H1 (cell line): ENCODE data around the gene TMEM115. TPM values are rescaled to one million over a fixed set of nuclear protein-coding genes. Genes with fewer than 3 reads are reported as not detected.

Experiments
- CTCF ChIA-PET: fragments of 300-600 bp; sonication (Branson Sonifier 250); formaldehyde crosslinking; loops from one replicate; lab custom pipeline; 2021; ENCODE audit not compliant: partially characterized antibody; lab: Charles Lee
- POLR2A ChIA-PET: fragments of 300-600 bp; sonication (Branson Sonifier 250); formaldehyde crosslinking; loops from one replicate; lab custom pipeline; 2021; ENCODE audit warnings: inconsistent platforms; ENCODE audit not compliant: partially characterized antibody; lab: Charles Lee
- DNase-seq, 2 experiments: peaks; one replicate each; pipeline versions ENCODE4 v3.0.0 to v3.0.0-alpha.2; 2010 to 2022; ENCODE audit warnings: low spot score in 2 of 2, low read depth in 1 of 2, mixed read lengths in 1 of 2
- FAIRE-seq: peaks from 2 replicates; lab custom pipeline; 2011; peaks lifted over from hg19 to GRCh38; lab: Jason Lieb, UNC
- H2AFZ ChIP-seq: 2 replicates; pipeline ENCODE4 v1.8.1; 2012; ENCODE audit warnings: low read length, inconsistent platforms
- H2AK5ac ChIP-seq: 2 replicates; pipeline ENCODE4 v1.6.1; 2013; ENCODE audit warnings: low read depth, low read length
- H2BK120ac ChIP-seq: replicated peaks from 2 replicates; pipeline ENCODE3; 2013; ENCODE audit warnings: low read depth, low read length, inconsistent platforms
- H2BK12ac ChIP-seq: 2 replicates; pipeline ENCODE4 v1.6.1; 2013; ENCODE audit warnings: low read depth, low read length
- H2BK15ac ChIP-seq: 2 replicates; pipeline ENCODE4 v1.6.1; 2013; ENCODE audit warnings: low read length
- H2BK20ac ChIP-seq: 2 replicates; pipeline ENCODE4 v1.6.1; 2013; ENCODE audit warnings: low read length
- H2BK5ac ChIP-seq: 2 replicates; pipeline ENCODE4 v1.6.1; 2013; ENCODE audit warnings: low read depth, low read length
- H3K14ac ChIP-seq: 2 replicates; pipeline ENCODE4 v1.6.1; 2013; ENCODE audit warnings: inconsistent platforms; ENCODE audit not compliant: insufficient read length
- H3K18ac ChIP-seq: 2 replicates; pipeline ENCODE4 v1.6.1; 2013; ENCODE audit warnings: low read length; ENCODE audit errors: extremely low read depth
- H3K23ac ChIP-seq: 2 replicates; pipeline ENCODE4 v1.6.1; 2013; ENCODE audit warnings: inconsistent platforms; ENCODE audit not compliant: insufficient read length
- H3K23me2 ChIP-seq: 2 replicates; pipeline ENCODE4 v1.6.1; 2013; ENCODE audit warnings: low read depth, low read length
- H3K27ac ChIP-seq: 2 replicates; pipeline ENCODE4 v1.6.1; 2011; ENCODE audit warnings: low read depth, low read length, inconsistent platforms
- H3K27me3 ChIP-seq, 4 experiments: replicated peaks in 1 of 4; 1 replicate in 1 of 4; 2 replicates in 3 of 4; pipeline versions ENCODE4 v1.6.1 to v1.8.1; 2011 to 2013; ENCODE audit warnings: low read length in 3 of 4, mild to moderate bottlenecking in 3 of 4, inconsistent platforms in 2 of 4, mixed read lengths in 2 of 4, moderate library complexity in 1 of 4; ENCODE audit not compliant: control insufficient read depth in 3 of 4, insufficient read depth in 3 of 4; ENCODE audit errors: extremely low read depth in 1 of 4
- H3K36me3 ChIP-seq, 4 experiments: 2 replicates each; pipeline versions ENCODE4 v1.6.1 to v1.8.1; 2011 to 2013; ENCODE audit warnings: mild to moderate bottlenecking in 4 of 4, low read length in 3 of 4, moderate library complexity in 2 of 4, control low read depth in 1 of 4, inconsistent platforms in 1 of 4; ENCODE audit not compliant: insufficient read depth in 4 of 4, control insufficient read depth in 2 of 4
- H3K4ac ChIP-seq: replicated peaks from 2 replicates; pipeline ENCODE3; 2013; ENCODE audit warnings: low read length, low read depth, mixed read lengths, inconsistent platforms; ENCODE audit not compliant: insufficient read length
- H3K4me1 ChIP-seq, 4 experiments: replicated peaks in 1 of 4; 1 replicate in 1 of 4; 2 replicates in 3 of 4; pipeline versions ENCODE4 v1.6.1 to v1.8.1; 2011 to 2013; ENCODE audit warnings: low read length in 3 of 4, inconsistent platforms in 2 of 4, mixed read lengths in 1 of 4; ENCODE audit not compliant: insufficient read depth in 4 of 4, control insufficient read depth in 3 of 4
- H3K4me2 ChIP-seq, 2 experiments: 2 replicates each; pipeline versions ENCODE4 v1.6.1 to v1.8.1; 2011 to 2013; ENCODE audit warnings: low read depth in 2 of 2, low read length in 2 of 2, control low read depth in 1 of 2, inconsistent platforms in 1 of 2, mild to moderate bottlenecking in 1 of 2; ENCODE audit not compliant: insufficient read depth in 1 of 2
- H3K4me3 ChIP-seq, 4 experiments: fragments of 200-600, 300-600 bp in 1 of 4; sonication (generic), shearing (Covaris generic), sonication (Bioruptor Twin) in 1 of 4; 2 replicates each; pipeline versions ENCODE4 v1.5.1 to v1.8.1; 2011 to 2016; ENCODE audit warnings: low read length in 4 of 4, low read depth in 3 of 4, control low read depth in 2 of 4, inconsistent platforms in 2 of 4, mild to moderate bottlenecking in 2 of 4, mixed read lengths in 1 of 4, moderate library complexity in 1 of 4; ENCODE audit not compliant: insufficient read depth in 2 of 4; ENCODE audit errors: extremely low read depth in 1 of 4
- H3K56ac ChIP-seq: replicated peaks from 2 replicates; pipeline ENCODE3; 2013; ENCODE audit warnings: low read depth, mild to moderate bottlenecking, mixed read lengths, low read length, inconsistent platforms; ENCODE audit not compliant: insufficient read length
- H3K79me1 ChIP-seq: 2 replicates; pipeline ENCODE4 v1.6.1; 2013; ENCODE audit warnings: low read depth, low read length, control low read depth
- H3K79me2 ChIP-seq, 2 experiments: 2 replicates each; pipeline versions ENCODE4 v1.6.1 to v1.8.1; 2012 to 2013; ENCODE audit warnings: low read length in 2 of 2, mild to moderate bottlenecking in 2 of 2, inconsistent platforms in 1 of 2; ENCODE audit not compliant: insufficient read depth in 2 of 2, control insufficient read depth in 1 of 2
- H3K9ac ChIP-seq, 4 experiments: replicated peaks in 1 of 4; 1 replicate in 1 of 4; 2 replicates in 3 of 4; pipeline versions ENCODE4 v1.6.1 to v1.8.1; 2011 to 2013; ENCODE audit warnings: low read depth in 3 of 4, low read length in 3 of 4, control low read depth in 2 of 4, mild to moderate bottlenecking in 2 of 4, moderate library complexity in 2 of 4, inconsistent platforms in 1 of 4; ENCODE audit errors: extremely low read depth in 1 of 4
- H3K9me3 ChIP-seq, 2 experiments: 2 replicates each; pipeline versions ENCODE4 v1.6.1 to v1.8.1; 2012 to 2013; ENCODE audit warnings: mild to moderate bottlenecking in 2 of 2, moderate library complexity in 2 of 2, control low read depth in 1 of 2, inconsistent platforms in 1 of 2, low read depth in 1 of 2, low read length in 1 of 2, mixed read lengths in 1 of 2; ENCODE audit not compliant: insufficient read depth in 2 of 2
- H4K20me1 ChIP-seq, 2 experiments: replicated peaks in 1 of 2; 2 replicates each; pipeline versions ENCODE3 to v1.8.1; 2011 to 2013; ENCODE audit warnings: inconsistent platforms in 2 of 2, low read length in 2 of 2, mild to moderate bottlenecking in 1 of 2; ENCODE audit not compliant: insufficient read depth in 2 of 2, control insufficient read depth in 1 of 2
- H4K5ac ChIP-seq: 2 replicates; pipeline ENCODE4 v1.6.1; 2013; ENCODE audit warnings: low read length, low read depth, mixed read lengths, inconsistent platforms; ENCODE audit not compliant: insufficient read length
- H4K8ac ChIP-seq: 2 replicates; pipeline ENCODE4 v1.8.0; 2013; ENCODE audit warnings: mild to moderate bottlenecking, moderate library complexity, low read length, inconsistent platforms; ENCODE audit not compliant: insufficient read depth; ENCODE audit errors: extremely low read depth
- H4K91ac ChIP-seq: replicated peaks from 2 replicates; pipeline ENCODE3; 2013; ENCODE audit warnings: low read length, mixed read lengths, inconsistent platforms; ENCODE audit not compliant: insufficient read length
- ASH2L ChIP-seq: fragments of 200-600, 300-600 bp; sonication (generic); IDR thresholded peaks from one replicate; pipeline ENCODE4 v1.7.1; 2017; ENCODE audit warnings: low read length
- CHD1 ChIP-seq: IDR thresholded peaks from 2 replicates; pipeline ENCODE4 v1.6.1; 2012; ENCODE audit warnings: low read depth, low read length, improper control_type of control experiment
- GTF2F1 ChIP-seq: IDR thresholded peaks from 2 replicates; pipeline ENCODE4 v1.6.1; 2012; ENCODE audit warnings: low read depth, low read length, improper control_type of control experiment, borderline replicate concordance
- JUND ChIP-seq: IDR thresholded peaks from 2 replicates; pipeline ENCODE4 v1.6.1; 2011; ENCODE audit warnings: mild to moderate bottlenecking, improper control_type of control experiment, low read length
- KDM1A ChIP-seq: fragments of 200-600, 300-600 bp; sonication (generic); IDR thresholded peaks from 2 replicates; pipeline ENCODE4 v1.7.1; 2016; ENCODE audit warnings: mild to moderate bottlenecking, low read length, borderline replicate concordance
- MAFK ChIP-seq: IDR thresholded peaks from 2 replicates; pipeline ENCODE4 v1.6.1; 2012; ENCODE audit warnings: low read depth, mild to moderate bottlenecking, improper control_type of control experiment, low read length
- NANOG ChIP-seq: IDR thresholded peaks from 2 replicates; pipeline ENCODE4 v1.6.1; 2011; ENCODE audit warnings: low read length, low read depth, mild to moderate bottlenecking, inconsistent platforms; ENCODE audit not compliant: insufficient read depth, poor library complexity, severe bottlenecking
- POU5F1 ChIP-seq: IDR thresholded peaks from 2 replicates; pipeline ENCODE4 v1.6.1; 2011; ENCODE audit warnings: low read depth, mild to moderate bottlenecking, low read length, moderate library complexity
- SAP30 ChIP-seq: fragments of 300-600 bp; sonication (generic); IDR thresholded peaks from 2 replicates; pipeline ENCODE4 v1.7.1; 2012; ENCODE audit warnings: low read length, moderate library complexity, mild to moderate bottlenecking, inconsistent platforms; ENCODE audit not compliant: insufficient read depth, insufficient replicate concordance
- SIN3A ChIP-seq, 2 experiments: IDR thresholded peaks in 1 of 2; conservative IDR thresholded peaks in 1 of 2; 2 replicates each; pipeline ENCODE4 v1.6.1; 2011 to 2012; ENCODE audit warnings: low read length in 2 of 2, improper control_type of control experiment in 1 of 2, low read depth in 1 of 2, mild to moderate bottlenecking in 1 of 2
- SP1 ChIP-seq: IDR thresholded peaks from 2 replicates; pipeline ENCODE4 v1.6.1; 2011; ENCODE audit warnings: low read depth, low read length
- SP2 ChIP-seq: IDR thresholded peaks from 2 replicates; pipeline ENCODE4 v1.6.1; 2012; ENCODE audit warnings: mild to moderate bottlenecking, low read length, inconsistent platforms
- SP4 ChIP-seq: IDR thresholded peaks from 2 replicates; pipeline ENCODE4 v1.6.1; 2012; ENCODE audit warnings: low read length, inconsistent platforms
- YY1 ChIP-seq: IDR thresholded peaks from 2 replicates; pipeline ENCODE4 v1.6.1; 2011; ENCODE audit warnings: low read depth, mild to moderate bottlenecking, low read length
- ZNF274 ChIP-seq: IDR thresholded peaks from 2 replicates; pipeline ENCODE4 v1.7.0; 2012; ENCODE audit warnings: low read length, borderline replicate concordance; ENCODE audit errors: extremely low read depth
- WGBS, 2 experiments: shearing (Covaris generic) in 1 of 2; methylation state at CpG; one replicate each; pipeline versions ENCODE4 v1.1.6 to v1.1.7; 2013 to 2015; ENCODE audit warnings: low lambda C conversion rate in 2 of 2, mixed read lengths in 2 of 2, inconsistent platforms in 1 of 2, low coverage in 1 of 2, missing lambda C conversion rate in 1 of 2; ENCODE audit not compliant: insufficient replicate concordance in 2 of 2, insufficient coverage in 1 of 2, insufficient read length in 1 of 2; ENCODE audit errors: extremely low coverage in 1 of 2, missing lambda C conversion rate in 1 of 2; 5-methylcytosine and 5-hydroxymethylcytosine counted together
- polyA plus RNA-seq, 7 experiments: library from polyadenylated mRNA; depleted of rRNA in 3 of 7; stranded (reverse) in 5 of 7; unstranded in 2 of 7; fragments of >200 nt in 5 of 7; fragments of 200-250 nt in 2 of 7; gene quantifications; 1 replicate in 5 of 7; 2 replicates in 1 of 7; 4 replicates in 1 of 7; pipeline versions ENCODE4 v1.2.1 to v1.2.3, GENCODE V29; 2011 to 2013; ENCODE audit warnings: missing spikeins in 2 of 7, mixed read lengths in 2 of 7
- total RNA-seq: library from RNA; stranded (reverse); fragmentation: NEBNext Ultra II Directional; extraction: Animal tissue kit (Norgen Biotek cat#: 25700); gene quantifications from 2 replicates; pipeline ENCODE4 v1.2.1, GENCODE V29; 2021

Gene TMEM115
- total and polyA plus RNA-seq, 2 of the 8 experiments (the other 6 are each of a cell fraction or from before 2014, with no cell fraction given), result 25.4 to 32.4 TPM

GRCh38 chr3:50365842-50366220, 6.5 kb upstream of the TMEM115 start:
- Histone ChIP-seq H3K4ac (no peak overlapping the region), H2AK5ac (no peak overlapping the region), H2BK20ac (no peak overlapping the region), H2AFZ (no peak overlapping the region), H3K4me3 (peak overlapping the region; percentile 48 to 68 (median 59)), H3K56ac (no peak overlapping the region), H3K14ac (no peak overlapping the region), H4K8ac (no peak overlapping the region), H2BK120ac (no peak overlapping the region), H3K18ac (no peak overlapping the region), H3K9ac (peak overlapping the region in 3 of 4 experiments; percentile 3 to 58 (median 49); a peak in 4 of 7 replicates), H4K5ac (no peak overlapping the region), H3K36me3 (no peaks in the 10 kb centered on the region), H2BK12ac (no peak overlapping the region), H3K79me1 (0 out of 2 replicates have a peak, but pooled peaks cover 2% of the 10 kb centered on the region), H3K23me2 (peaks cover 12% of the 10 kb centered on the region; the same call in 1 of the 2 replicates), H2BK15ac (no peak overlapping the region), H4K91ac (no peak overlapping the region), H2BK5ac (no peak overlapping the region), H3K9me3 (no peaks in the 10 kb centered on the region), H3K27me3 (peaks cover 0 to 5% (median 2%) of the 10 kb centered on the region in 4 experiments; a peak in 3 of 7 replicates), H3K79me2 (no peaks in the 10 kb centered on the region), H4K20me1 (peaks cover 0 to 2% of the 10 kb centered on the region in 2 experiments), H3K23ac (no peak overlapping the region), H3K4me2 (peak overlapping the region; percentile 76 to 91), H3K4me1 (peaks cover 0 to 15% (median 10%) of the 10 kb centered on the region in 4 experiments; a peak in 6 of 7 replicates), H3K27ac (no peak overlapping the region)
- ChIA-PET CTCF (interaction anchor here (0.8 to 2.7 kb wide), 8 partner anchors 9 to 251 kb away, joined by 3 to 9 read pairs (median 4); partner anchors contain the start of gene MAPKAPK3), POLR2A (interaction anchor here (0.8 to 2.5 kb wide), 5 partner anchors 10 to 137 kb away, joined by 3 to 22 read pairs (median 4); partner anchors contain the start of genes CYB561D2 and NPRL2)
- 85% methylated on average over 5 of the region's 5 CpGs; no CpG with 5 or more reads in 1 of the 2 experiments for WGBS, 2 experiments
- DNase-seq (no peak), FAIRE-seq (no peak)
- no peak for TF ChIP-seq NANOG
- no peak for TF ChIP-seq CHD1
- TF ChIP-seq GTF2F1, result no peak
- TF ChIP-seq SP4, result no peak
- TF ChIP-seq ASH2L, result no peak
- TF ChIP-seq SP1, result no peak
- TF ChIP-seq POU5F1, result no peak
- no peak for TF ChIP-seq JUND
- TF ChIP-seq SP2, result no peak
- no peak for TF ChIP-seq YY1
- no peak for TF ChIP-seq SAP30
- TF ChIP-seq SIN3A (conservative IDR thresholded peaks at IDR 0.05 in 1 of 2, IDR thresholded peaks at IDR 0.05 in 1 of 2; ENCODE audit: low read depth in 1 of 2, low read length in 2 of 2), result no peak
- TF ChIP-seq ZNF274, result no peak
- no peak for TF ChIP-seq KDM1A
- no peak for TF ChIP-seq MAFK
